H9 (cell line): ENCODE measurements around the gene STIMATE. TPM values are rescaled to one million over a fixed set of nuclear protein-coding genes. Genes with fewer than 3 reads are reported as not detected.

ENCODE experiments used
- DNase-seq: peaks from one replicate; pipeline ENCODE4 v3.0.0-alpha.2; 2017
- H2AFZ ChIP-seq: one replicate; pipeline ENCODE4 v1.6.1; 2013; ENCODE audit warnings: mild to moderate bottlenecking, low read length, control low read depth, moderate library complexity
- H2AK5ac ChIP-seq: 2 replicates; pipeline ENCODE4 v1.6.1; 2013; ENCODE audit warnings: low read length, control low read depth, mixed read lengths; ENCODE audit not compliant: insufficient read length
- H2BK120ac ChIP-seq: one replicate; pipeline ENCODE4 v1.6.1; 2013; ENCODE audit warnings: low read depth, mild to moderate bottlenecking, low read length, control low read depth, inconsistent platforms; ENCODE audit not compliant: poor library complexity, severe bottlenecking
- H2BK12ac ChIP-seq: 2 replicates; pipeline ENCODE4 v1.6.1; 2013; ENCODE audit warnings: low read length, control low read depth, mixed read lengths, low read depth; ENCODE audit not compliant: insufficient read length
- H2BK15ac ChIP-seq: 2 replicates; pipeline ENCODE4 v1.6.1; 2013; ENCODE audit warnings: low read depth, low read length, control low read depth
- H2BK20ac ChIP-seq: one replicate; pipeline ENCODE4 v1.6.1; 2013; ENCODE audit warnings: low read depth, mild to moderate bottlenecking, low read length, control low read depth, inconsistent platforms; ENCODE audit not compliant: poor library complexity, severe bottlenecking
- H2BK5ac ChIP-seq: 2 replicates; pipeline ENCODE4 v1.6.1; 2013; ENCODE audit warnings: low read length, control low read depth, mixed read lengths; ENCODE audit not compliant: insufficient read length
- H3K14ac ChIP-seq: 2 replicates; pipeline ENCODE4 v1.6.1; 2013; ENCODE audit warnings: low read length, control low read depth; ENCODE audit not compliant: insufficient read depth
- H3K18ac ChIP-seq: 2 replicates; pipeline ENCODE4 v1.6.1; 2013; ENCODE audit warnings: low read depth, mild to moderate bottlenecking, mixed read lengths, low read length, control low read depth; ENCODE audit not compliant: insufficient read length
- H3K23ac ChIP-seq: 2 replicates; pipeline ENCODE4 v1.6.1; 2013; ENCODE audit warnings: low read length, control low read depth, mixed read lengths, low read depth; ENCODE audit not compliant: insufficient read length
- H3K23me2 ChIP-seq: 2 replicates; pipeline ENCODE4 v1.6.1; 2013; ENCODE audit warnings: low read depth, mild to moderate bottlenecking, mixed read lengths, low read length, control low read depth; ENCODE audit not compliant: insufficient read length, poor library complexity, severe bottlenecking
- H3K27ac ChIP-seq: 2 replicates; pipeline ENCODE4 v1.5.1; 2013; ENCODE audit warnings: low read length, control low read depth, mixed read lengths, low read depth; ENCODE audit not compliant: insufficient read length
- H3K27me3 ChIP-seq: 2 replicates; pipeline ENCODE4 v1.6.1; 2013; ENCODE audit warnings: low read length, control low read depth, inconsistent platforms; ENCODE audit not compliant: insufficient read depth
- H3K4ac ChIP-seq: 2 replicates; pipeline ENCODE4 v1.6.1; 2013; ENCODE audit warnings: low read depth, mild to moderate bottlenecking, control low read depth, inconsistent platforms, low read length, moderate library complexity
- H3K4me1 ChIP-seq: 2 replicates; pipeline ENCODE4 v1.6.1; 2013; ENCODE audit warnings: low read length, control low read depth, inconsistent platforms; ENCODE audit not compliant: insufficient read depth
- H3K4me2 ChIP-seq: 2 replicates; pipeline ENCODE4 v1.6.1; 2013; ENCODE audit warnings: low read length, control low read depth, mixed read lengths; ENCODE audit not compliant: insufficient read length, insufficient read depth
- H3K56ac ChIP-seq: 2 replicates; pipeline ENCODE4 v1.6.1; 2013; ENCODE audit warnings: low read depth, mild to moderate bottlenecking, mixed read lengths, low read length, control low read depth; ENCODE audit not compliant: insufficient read length
- H3K79me1 ChIP-seq: 2 replicates; pipeline ENCODE4 v1.6.1; 2013; ENCODE audit warnings: low read depth, mild to moderate bottlenecking, moderate library complexity, low read length, control low read depth, inconsistent platforms; ENCODE audit not compliant: insufficient read depth, poor library complexity, severe bottlenecking
- H3K79me2 ChIP-seq: 2 replicates; pipeline ENCODE4 v1.6.1; 2013; ENCODE audit warnings: low read length, control low read depth, inconsistent platforms; ENCODE audit not compliant: insufficient read depth
- H3K9ac ChIP-seq: 2 replicates; pipeline ENCODE4 v1.6.1; 2013; ENCODE audit warnings: low read length, control low read depth, mixed read lengths; ENCODE audit not compliant: insufficient read length; ENCODE audit errors: extremely low read depth
- H3K9me3 ChIP-seq: one replicate; pipeline ENCODE4 v1.6.1; 2013; ENCODE audit warnings: low read depth, low read length, inconsistent platforms; ENCODE audit not compliant: control insufficient read depth
- H3T11ph ChIP-seq: one replicate; pipeline ENCODE4 v1.6.1; 2013; ENCODE audit warnings: mild to moderate bottlenecking, low read length, control low read depth, inconsistent platforms
- H4K20me1 ChIP-seq: one replicate; pipeline ENCODE4 v1.6.1; 2013; ENCODE audit not compliant: control insufficient read depth, insufficient read length, insufficient read depth
- H4K5ac ChIP-seq: 2 replicates; pipeline ENCODE4 v1.6.1; 2013; ENCODE audit warnings: low read depth, mild to moderate bottlenecking, mixed read lengths, low read length, control low read depth; ENCODE audit not compliant: insufficient read length
- H4K8ac ChIP-seq: replicated peaks from 2 replicates; pipeline ENCODE4 v1.6.1; 2013; ENCODE audit warnings: low read length, control low read depth, mixed read lengths, low read depth; ENCODE audit not compliant: insufficient read length
- H4K91ac ChIP-seq: 2 replicates; pipeline ENCODE4 v1.6.1; 2013; ENCODE audit warnings: low read depth, mild to moderate bottlenecking, moderate library complexity, mixed read lengths, low read length, control low read depth; ENCODE audit not compliant: insufficient read length
- H3K27ac Mint-ChIP-seq, 3 experiments: 2 replicates in 2 of 3; 3 replicates in 1 of 3; pipeline ENCODE4 v1.8.0; 2020 to 2021; ENCODE audit warnings: mixed read lengths in 3 of 3, mild to moderate bottlenecking in 1 of 3, moderate library complexity in 1 of 3
- H3K27me3 Mint-ChIP-seq: 2 replicates; pipeline ENCODE4 v1.8.0; 2021; ENCODE audit warnings: low read depth, mild to moderate bottlenecking, moderate library complexity, mixed read lengths
- H3K36me3 Mint-ChIP-seq, 3 experiments: 2 replicates in 2 of 3; 3 replicates in 1 of 3; pipeline ENCODE4 v1.8.0; 2020 to 2021; ENCODE audit warnings: low read depth in 3 of 3, mixed read lengths in 3 of 3; ENCODE audit not compliant: insufficient read depth in 1 of 3
- H3K4me1 Mint-ChIP-seq, 2 experiments: 2 replicates each; pipeline ENCODE4 v1.8.0; 2020; ENCODE audit warnings: mixed read lengths in 2 of 2
- H3K4me3 Mint-ChIP-seq, 2 experiments: 2 replicates in 1 of 2; 3 replicates in 1 of 2; pipeline ENCODE4 v1.8.0; 2020 to 2021; ENCODE audit warnings: mild to moderate bottlenecking in 2 of 2, mixed read lengths in 2 of 2, moderate library complexity in 1 of 2
- H3K9me3 Mint-ChIP-seq, 2 experiments: 2 replicates in 1 of 2; 3 replicates in 1 of 2; pipeline ENCODE4 v1.8.0; 2020; ENCODE audit warnings: mild to moderate bottlenecking in 2 of 2, mixed read lengths in 2 of 2, moderate library complexity in 1 of 2
- WGBS: extraction: QIAGEN DNeasy Blood & Tissue Kit; methylation state at CpG from one replicate; pipeline ENCODE4 v1.1.7; 2013; ENCODE audit warnings: missing lambda C conversion rate, low lambda C conversion rate, mixed read lengths; ENCODE audit not compliant: insufficient read length; ENCODE audit errors: extremely low coverage; 5-methylcytosine and 5-hydroxymethylcytosine counted together
- total RNA-seq: library from RNA; stranded (reverse); gene quantifications from 2 replicates; pipeline ENCODE4 v1.2.1, GENCODE V29; 2021
- TF ChIP-seq, protein P1 (sequence below): fragments of 200-600 bp; sonication (generic); conservative IDR thresholded peaks from 3 replicates; pipeline ENCODE4 v1.8.0; 2021; ENCODE audit warnings: antibody characterized with exemption, mild to moderate bottlenecking

Gene STIMATE
- total RNA-seq, 1 experiment from 2014 or later = 25.6 TPM

DNA sequence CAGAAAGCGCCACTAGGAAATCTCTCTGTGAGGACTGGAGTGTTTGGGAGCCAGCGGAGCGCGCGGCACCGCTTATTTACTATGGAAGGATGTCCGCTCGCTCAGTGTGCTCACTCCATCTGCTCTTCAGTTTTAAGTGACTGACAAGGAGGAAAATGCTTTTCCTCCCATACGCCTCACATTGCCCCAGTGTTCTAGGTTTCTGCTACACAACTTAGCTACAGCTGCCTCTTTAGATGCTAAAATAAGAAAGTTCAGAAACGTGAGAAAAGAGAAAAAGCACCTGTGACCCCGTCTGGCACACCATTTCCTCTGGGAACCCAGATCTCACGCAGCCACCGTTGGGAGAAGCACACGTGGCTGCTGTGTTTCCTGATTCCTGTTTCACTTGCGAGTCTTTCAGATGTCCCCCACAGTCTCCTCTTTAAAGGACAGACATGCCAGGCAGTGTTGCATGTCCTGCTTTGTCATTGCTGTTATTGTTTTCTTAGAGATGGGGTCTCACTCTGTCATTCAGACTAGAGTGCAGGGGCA lies 50.8 kb downstream of the STIMATE start:
- Mint-ChIP-seq H3K4me1 (peaks cover 8 to 18% of the 10 kb centered on the region in 2 experiments), H3K36me3 (peaks cover 17 to 36% (median 26%) of the 10 kb centered on the region in 3 experiments), H3K4me3 (no peak overlapping the region), H3K27ac (peak overlapping the region in 1 of 3 experiments; percentile 67; a peak in 1 of 7 replicates), H3K9me3 (no peaks in the 10 kb centered on the region; a peak in 1 of 5 replicates), H3K27me3 (no peaks in the 10 kb centered on the region)
- no peaks in the 10 kb centered on the region for H3K79me2 ChIP-seq
- no peak overlapping the region for H2AK5ac ChIP-seq
- H2BK20ac ChIP-seq = no peak overlapping the region
- H4K5ac ChIP-seq = no peak overlapping the region
- H2BK12ac ChIP-seq = no peak overlapping the region
- no peak overlapping the region for H3T11ph ChIP-seq
- no peaks in the 10 kb centered on the region for H3K79me1 ChIP-seq
- no peaks in the 10 kb centered on the region for H3K27me3 ChIP-seq
- no peak for DNase-seq
- no peak overlapping the region for H3K23ac ChIP-seq
- no peak overlapping the region for H2AFZ ChIP-seq
- no peak overlapping the region for H3K18ac ChIP-seq
- no peak overlapping the region for H3K4ac ChIP-seq
- H2BK15ac ChIP-seq = no peak overlapping the region
- no peak overlapping the region for H3K14ac ChIP-seq
- H4K91ac ChIP-seq = no peak overlapping the region
- H3K27ac ChIP-seq = no peak overlapping the region
- H2BK5ac ChIP-seq = no peak overlapping the region
- no peak overlapping the region for H4K8ac ChIP-seq
- H3K9ac ChIP-seq = no peak overlapping the region
- no CpG with 5 or more reads among the region's 15 CpGs for WGBS
- H3K4me1 ChIP-seq = no peaks in the 10 kb centered on the region
- no peaks in the 10 kb centered on the region for H3K9me3 ChIP-seq
- no peak overlapping the region for H3K4me2 ChIP-seq
- TF ChIP-seq, protein P1, sequence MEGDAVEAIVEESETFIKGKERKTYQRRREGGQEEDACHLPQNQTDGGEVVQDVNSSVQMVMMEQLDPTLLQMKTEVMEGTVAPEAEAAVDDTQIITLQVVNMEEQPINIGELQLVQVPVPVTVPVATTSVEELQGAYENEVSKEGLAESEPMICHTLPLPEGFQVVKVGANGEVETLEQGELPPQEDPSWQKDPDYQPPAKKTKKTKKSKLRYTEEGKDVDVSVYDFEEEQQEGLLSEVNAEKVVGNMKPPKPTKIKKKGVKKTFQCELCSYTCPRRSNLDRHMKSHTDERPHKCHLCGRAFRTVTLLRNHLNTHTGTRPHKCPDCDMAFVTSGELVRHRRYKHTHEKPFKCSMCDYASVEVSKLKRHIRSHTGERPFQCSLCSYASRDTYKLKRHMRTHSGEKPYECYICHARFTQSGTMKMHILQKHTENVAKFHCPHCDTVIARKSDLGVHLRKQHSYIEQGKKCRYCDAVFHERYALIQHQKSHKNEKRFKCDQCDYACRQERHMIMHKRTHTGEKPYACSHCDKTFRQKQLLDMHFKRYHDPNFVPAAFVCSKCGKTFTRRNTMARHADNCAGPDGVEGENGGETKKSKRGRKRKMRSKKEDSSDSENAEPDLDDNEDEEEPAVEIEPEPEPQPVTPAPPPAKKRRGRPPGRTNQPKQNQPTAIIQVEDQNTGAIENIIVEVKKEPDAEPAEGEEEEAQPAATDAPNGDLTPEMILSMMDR = no peak
- H3K56ac ChIP-seq = no peak overlapping the region
- no peak overlapping the region for H2BK120ac ChIP-seq
- H4K20me1 ChIP-seq = no peaks in the 10 kb centered on the region
- no peaks in the 10 kb centered on the region for H3K23me2 ChIP-seq
